B cell (primary cell): ENCODE measurements around the gene MORC1.

Source experiments
- EZH2 ChIP-seq: IDR thresholded peaks from 2 replicates; pipeline ENCODE4 v1.6.1; 2012; ENCODE audit warnings: borderline replicate concordance, low read depth, mild to moderate bottlenecking, moderate library complexity, low read length; ENCODE audit not compliant: insufficient read depth, poor library complexity, severe bottlenecking
- TF ChIP-seq, protein P1 (sequence below): fragments of 200-600 bp; IDR thresholded peaks from one replicate; pipeline ENCODE4 v1.8.0; 2022; ENCODE audit warnings: antibody characterized with exemption, mild to moderate bottlenecking

DNA sequence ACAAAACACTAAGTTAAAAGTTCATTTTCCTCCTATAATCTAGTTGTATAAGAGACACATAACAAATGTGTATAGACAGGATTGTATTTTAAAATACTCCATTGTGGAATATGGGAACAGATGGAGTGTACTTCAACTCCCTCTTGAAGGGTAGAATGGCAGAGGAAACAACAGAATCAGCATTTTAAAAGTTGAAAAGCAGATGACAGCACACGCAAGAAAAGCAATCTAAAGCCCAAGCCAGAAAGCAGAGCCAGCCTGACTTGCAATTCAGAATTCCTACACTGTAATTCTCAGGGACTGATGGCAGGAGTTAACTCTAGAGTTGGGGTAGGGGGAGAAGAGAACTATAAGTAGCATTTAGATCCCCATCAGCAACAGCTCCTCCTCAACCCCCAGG lies 22.8 kb downstream of the MORC1 start:
- TF ChIP-seq, protein P1, sequence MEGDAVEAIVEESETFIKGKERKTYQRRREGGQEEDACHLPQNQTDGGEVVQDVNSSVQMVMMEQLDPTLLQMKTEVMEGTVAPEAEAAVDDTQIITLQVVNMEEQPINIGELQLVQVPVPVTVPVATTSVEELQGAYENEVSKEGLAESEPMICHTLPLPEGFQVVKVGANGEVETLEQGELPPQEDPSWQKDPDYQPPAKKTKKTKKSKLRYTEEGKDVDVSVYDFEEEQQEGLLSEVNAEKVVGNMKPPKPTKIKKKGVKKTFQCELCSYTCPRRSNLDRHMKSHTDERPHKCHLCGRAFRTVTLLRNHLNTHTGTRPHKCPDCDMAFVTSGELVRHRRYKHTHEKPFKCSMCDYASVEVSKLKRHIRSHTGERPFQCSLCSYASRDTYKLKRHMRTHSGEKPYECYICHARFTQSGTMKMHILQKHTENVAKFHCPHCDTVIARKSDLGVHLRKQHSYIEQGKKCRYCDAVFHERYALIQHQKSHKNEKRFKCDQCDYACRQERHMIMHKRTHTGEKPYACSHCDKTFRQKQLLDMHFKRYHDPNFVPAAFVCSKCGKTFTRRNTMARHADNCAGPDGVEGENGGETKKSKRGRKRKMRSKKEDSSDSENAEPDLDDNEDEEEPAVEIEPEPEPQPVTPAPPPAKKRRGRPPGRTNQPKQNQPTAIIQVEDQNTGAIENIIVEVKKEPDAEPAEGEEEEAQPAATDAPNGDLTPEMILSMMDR = no peak
- no peak for TF ChIP-seq EZH2
